Frontal cortex (tissue), 4 donors: Measurements from ENCODE around the gene FUZ. TPM values are rescaled to one million over a fixed set of nuclear protein-coding genes. Genes with fewer than 3 reads are reported as not detected.

ENCODE experiments used
- DNase-seq, 2 donors: peaks; one replicate each; pipeline ENCODE4 v3.0.0; 2012; ENCODE audit warnings: low spot score in 2 of 2
- FAIRE-seq: peaks from 2 replicates; lab custom pipeline; 2012; peaks lifted over from hg19 to GRCh38; lab: Jason Lieb, UNC
- total RNA-seq: library from RNA; depleted of rRNA; stranded (reverse); fragments of >200 nt; gene quantifications from one replicate; pipeline ENCODE4 v1.2.3, GENCODE V29; 2014
- donor health status: control.
- donor health status: control.
- donor health status: control.

The FUZ gene
- 17.5 TPM for total RNA-seq

GRCh38 chr19:49812997-49813861, at the start of gene FUZ:
TSS of gene FUZ (minus strand) at chr19:49813292. CDS start at chr19:49813106, 186 bp downstream.
- peak; percentile 99 for FAIRE-seq
- DNase-seq, result peak; percentile 90 to 94

GRCh38 chr19:49862391-49863253, 49.5 kb upstream of the FUZ start:
- FAIRE-seq (no peak), DNase-seq (no peak)

- DNase-seq (no peak), FAIRE-seq (no peak)
These were observed 48.7 kb upstream of the FUZ start for GRCh38 chr19:49861541-49862378.

- DNase-seq (no peak), FAIRE-seq (no peak)
These were observed 48.0 kb upstream of the FUZ start for GRCh38 chr19:49861107-49861506.

GRCh38 chr19:49860336-49861102, 47.4 kb upstream of the FUZ start:
- DNase-seq, result no peak
- no peak for FAIRE-seq

- DNase-seq, result no peak
- no peak for FAIRE-seq
These were observed 46.7 kb upstream of the FUZ start for GRCh38 chr19:49859682-49860335.

- peak in 1 of 2 donors; percentile 64 for DNase-seq
- no peak for FAIRE-seq
These were observed 45.2 kb upstream of the FUZ start for GRCh38 chr19:49858088-49858985.

- no peak for FAIRE-seq
- DNase-seq, result no peak
These were observed 44.7 kb upstream of the FUZ start for GRCh38 chr19:49857838-49858087.

- FAIRE-seq, result no peak
- no peak for DNase-seq
These were observed 44.2 kb upstream of the FUZ start for GRCh38 chr19:49857061-49857837.

- no peak for DNase-seq
- no peak for FAIRE-seq
These were observed 43.5 kb upstream of the FUZ start for GRCh38 chr19:49856574-49857021.

- FAIRE-seq (no peak), DNase-seq (no peak)
These were observed 42.8 kb upstream of the FUZ start for GRCh38 chr19:49855676-49856573.

- no peak for DNase-seq
- FAIRE-seq, result no peak
These were observed 42.2 kb upstream of the FUZ start for GRCh38 chr19:49855277-49855675.

GRCh38 chr19:49854378-49855263, 41.5 kb upstream of the FUZ start:
- DNase-seq (no peak), FAIRE-seq (no peak)

- no peak for DNase-seq
- no peak for FAIRE-seq
These were observed 40.8 kb upstream of the FUZ start for GRCh38 chr19:49853852-49854377.

GRCh38 chr19:49852631-49853126, 39.6 kb upstream of the FUZ start:
- no peak for FAIRE-seq
- DNase-seq, result no peak
